HCT116 (cell line): Measurements from ENCODE around the gene FRMD3. TPM values are rescaled to one million over a fixed set of nuclear protein-coding genes. Genes with fewer than 3 reads are reported as not detected.

ENCODE experiments used
- ATAC-seq: fragments of 200-7000 bp; cut with Tn5 transposase; 2 replicates; pipeline ENCODE4 v1.9.1; 2020; ENCODE audit warnings: mild to moderate bottlenecking, moderate library complexity
- BruUV-seq: library from RNA; stranded (reverse); fragments of 400-500 nt; replicated peaks from 2 replicates; lab custom pipeline; 2021; lab: Mats Ljungman, UMichigan
- CTCF ChIA-PET: fragments of 300-600 bp; sonication (Branson Sonifier 250); formaldehyde crosslinking; loops from one replicate; lab custom pipeline; 2021; ENCODE audit warnings: antibody characterized with exemption; lab: Charles Lee
- POLR2A ChIA-PET: fragments of 300-600, 350-600 bp; sonication (Branson Sonifier 250); formaldehyde crosslinking; loops from one replicate; lab custom pipeline; 2021; ENCODE audit warnings: antibody characterized with exemption; lab: Charles Lee
- RAD21 ChIA-PET, 2 experiments: fragments of 300-600 bp; sonication (Branson Sonifier 250); formaldehyde crosslinking; loops; one replicate each; lab custom pipeline; 2023; ENCODE audit warnings: low total read pairs in 2 of 2; ENCODE audit not compliant: uncharacterized antibody in 2 of 2, unreplicated experiment in 2 of 2, low non-redundant PET in 1 of 2; lab: Charles Lee
- DNase-seq: peaks from one replicate; pipeline ENCODE4 v3.0.0-alpha.2; 2010; ENCODE audit warnings: low read depth, low spot score
- H2AFZ ChIP-seq: fragments of 200-600 bp; shearing (Covaris generic), sonication (generic); 2 replicates; pipeline ENCODE4 v1.6.1; 2017; ENCODE audit warnings: low read depth, mixed run types, mixed read lengths, antibody characterized with exemption, low read length; ENCODE audit not compliant: poor library complexity, severe bottlenecking
- H3K27ac ChIP-seq: 2 replicates; pipeline ENCODE4 v1.5.1; 2012; ENCODE audit warnings: low read depth, low read length
- H3K27me3 ChIP-seq: fragments of 200-600 bp; sonication (generic); 2 replicates; pipeline ENCODE4 v1.6.1; 2016; ENCODE audit warnings: mixed run types, low read length, mixed read lengths; ENCODE audit not compliant: insufficient read depth
- H3K36me3 ChIP-seq, 2 experiments: fragments of 200-500 bp in 1 of 2; fragments of 200-600 bp in 1 of 2; sonication (Bioruptor generic) in 1 of 2; sonication (generic) in 1 of 2; 2 replicates each; pipeline versions ENCODE4 v1.5.1 to v1.6.1; 2014 to 2016; ENCODE audit warnings: low read length in 2 of 2, inconsistent platforms in 1 of 2, mixed read lengths in 1 of 2, mixed run types in 1 of 2; ENCODE audit not compliant: insufficient read depth in 2 of 2, control insufficient read depth in 1 of 2
- H3K4me1 ChIP-seq, 2 experiments: fragments of 200-600 bp in 1 of 2; sonication (generic) in 1 of 2; 2 replicates each; pipeline versions ENCODE4 v1.5.1 to v1.6.1; 2012 to 2017; ENCODE audit warnings: low read length in 2 of 2, inconsistent platforms in 1 of 2, mild to moderate bottlenecking in 1 of 2, mixed read lengths in 1 of 2, mixed run types in 1 of 2, moderate library complexity in 1 of 2; ENCODE audit not compliant: insufficient read depth in 2 of 2, control insufficient read depth in 1 of 2
- H3K4me2 ChIP-seq: fragments of 200-600 bp; sonication (generic); 2 replicates; pipeline ENCODE4 v1.6.1; 2017; ENCODE audit warnings: mixed run types, low read length, mixed read lengths
- H3K4me3 ChIP-seq, 2 experiments: fragments of 200-600 bp in 1 of 2; sonication (generic) in 1 of 2; replicated peaks in 1 of 2; 2 replicates each; pipeline ENCODE4 v1.5.1; 2011 to 2016; ENCODE audit warnings: low read length in 2 of 2, control low read depth in 1 of 2, low read depth in 1 of 2, mild to moderate bottlenecking in 1 of 2, mixed read lengths in 1 of 2, mixed run types in 1 of 2
- H3K79me2 ChIP-seq: fragments of 200-600 bp; sonication (generic); 2 replicates; pipeline ENCODE4 v1.6.1; 2017; ENCODE audit warnings: mild to moderate bottlenecking, mixed run types, low read length, moderate library complexity, mixed read lengths; ENCODE audit not compliant: insufficient read depth
- H3K9ac ChIP-seq: fragments of 200-600 bp; sonication (generic); 2 replicates; pipeline ENCODE4 v1.6.1; 2016; ENCODE audit warnings: low read length, mixed read lengths
- H3K9me2 ChIP-seq: fragments of 200-600 bp; sonication (generic), shearing (Covaris generic); 2 replicates; pipeline ENCODE4 v1.6.1; 2017; ENCODE audit warnings: mixed run types, mild to moderate bottlenecking, moderate library complexity; ENCODE audit not compliant: insufficient read depth
- H3K9me3 ChIP-seq, 2 experiments: fragments of 200-500 bp in 1 of 2; fragments of 200-600 bp in 1 of 2; sonication (Bioruptor generic) in 1 of 2; sonication (generic) in 1 of 2; 2 replicates each; pipeline ENCODE4 v1.6.1; 2014 to 2017; ENCODE audit warnings: low read length in 2 of 2, mixed read lengths in 2 of 2, inconsistent platforms in 1 of 2, low read depth in 1 of 2, mild to moderate bottlenecking in 1 of 2, mixed run types in 1 of 2, moderate library complexity in 1 of 2; ENCODE audit not compliant: control insufficient read depth in 1 of 2, insufficient read depth in 1 of 2
- H4K20me1 ChIP-seq: fragments of 200-600 bp; sonication (generic), shearing (Covaris generic); 2 replicates; pipeline ENCODE4 v1.6.1; 2017; ENCODE audit warnings: mixed run types, mild to moderate bottlenecking, moderate library complexity; ENCODE audit not compliant: insufficient read depth
- ATF3 ChIP-seq: IDR thresholded peaks from 2 replicates; pipeline ENCODE4 v1.6.1; 2012
- CBX3 ChIP-seq: IDR thresholded peaks from 2 replicates; pipeline ENCODE4 v1.6.1; 2012; ENCODE audit warnings: low read depth
- CEBPB ChIP-seq: IDR thresholded peaks from 2 replicates; pipeline ENCODE4 v1.6.1; 2012; ENCODE audit warnings: low read depth
- CTCF ChIP-seq, 3 experiments: fragments of 200-600 bp in 1 of 3; sonication (generic) in 1 of 3; IDR thresholded peaks in 2 of 3; conservative IDR thresholded peaks in 1 of 3; 2 replicates each; pipeline ENCODE4 v1.5.1; 2012 to 2017; ENCODE audit warnings: low read depth in 2 of 3, low read length in 2 of 3, antibody characterized with exemption in 1 of 3, borderline replicate concordance in 1 of 3, control low read depth in 1 of 3, mild to moderate bottlenecking in 1 of 3, mixed read lengths in 1 of 3, mixed run types in 1 of 3, moderate library complexity in 1 of 3; ENCODE audit not compliant: insufficient read depth in 1 of 3
- EGR1 ChIP-seq: IDR thresholded peaks from 2 replicates; pipeline ENCODE4 v1.6.1; 2012; ENCODE audit warnings: low read depth
- ELF1 ChIP-seq: IDR thresholded peaks from 2 replicates; pipeline ENCODE4 v1.6.1; 2012; ENCODE audit warnings: low read depth, borderline replicate concordance
- EZH2 ChIP-seq: fragments of 200-600 bp; sonication (generic); IDR thresholded peaks from 2 replicates; pipeline ENCODE4 v1.6.1; 2017; ENCODE audit warnings: antibody characterized with exemption, mixed run types
- EZH2phosphoT487 ChIP-seq: fragments of 200-600 bp; IDR thresholded peaks from 2 replicates; pipeline ENCODE4 v1.6.1; 2018; ENCODE audit warnings: antibody characterized with exemption, borderline replicate concordance
- FOSL1 ChIP-seq: IDR thresholded peaks from 2 replicates; pipeline ENCODE4 v1.6.1; 2012; ENCODE audit warnings: low read depth
- JUND ChIP-seq: IDR thresholded peaks from 2 replicates; pipeline ENCODE4 v1.6.1; 2012
- POLR2A ChIP-seq: IDR thresholded peaks from 2 replicates; pipeline ENCODE4 v1.7.0; 2011; ENCODE audit warnings: borderline replicate concordance; ENCODE audit not compliant: insufficient read depth, insufficient read length; ENCODE audit errors: extremely low read depth
- POLR2AphosphoS5 ChIP-seq: IDR thresholded peaks from 2 replicates; pipeline ENCODE4 v1.6.1; 2011; ENCODE audit warnings: mild to moderate bottlenecking, low read depth, low read length, moderate library complexity
- RAD21 ChIP-seq: IDR thresholded peaks from 2 replicates; pipeline ENCODE4 v1.6.1; 2012; ENCODE audit warnings: low read depth, mild to moderate bottlenecking
- SIN3A ChIP-seq: IDR thresholded peaks from 2 replicates; pipeline ENCODE4 v1.6.1; 2012; ENCODE audit warnings: low read depth
- SP1 ChIP-seq: IDR thresholded peaks from 2 replicates; pipeline ENCODE4 v1.6.1; 2012; ENCODE audit warnings: low read depth
- SRF ChIP-seq: IDR thresholded peaks from 2 replicates; pipeline ENCODE4 v1.6.1; 2012; ENCODE audit warnings: low read depth
- TCF7L2 ChIP-seq: IDR thresholded peaks from 2 replicates; pipeline ENCODE4 v1.7.0; 2011; ENCODE audit warnings: borderline replicate concordance, inconsistent platforms; ENCODE audit not compliant: insufficient read depth, insufficient read length; ENCODE audit errors: extremely low read depth
- YY1 ChIP-seq: IDR thresholded peaks from 2 replicates; pipeline ENCODE4 v1.6.1; 2011; ENCODE audit warnings: low read length, low read depth, moderate library complexity, mild to moderate bottlenecking; ENCODE audit not compliant: insufficient replicate concordance; ENCODE audit errors: extremely low read depth
- ZNF274 ChIP-seq: fragments of 200-500 bp; sonication (Bioruptor generic); IDR thresholded peaks from 2 replicates; pipeline ENCODE4 v1.6.1; 2014; ENCODE audit warnings: mild to moderate bottlenecking, low read depth, low read length, inconsistent platforms
- intact Hi-C: fragments of 100-400 bp; cut with micrococcal nuclease; formaldehyde crosslinking; loops from 2 replicates; pipeline ENCODE4 v1.10.0; 2022
- total RNA-seq: library from RNA; stranded (reverse); gene quantifications from one replicate; pipeline ENCODE4 v1.2.1, GENCODE V29; 2021; ENCODE audit not compliant: unreplicated experiment

FRMD3 gene
- total RNA-seq, 1 experiment from 2014 or later, result 0.89 TPM

- no peak for DNase-seq
- no peak overlapping the region for H2AFZ ChIP-seq
- intact Hi-C loops, result no loop called here
- TF ChIP-seq CBX3 (no peak), YY1 (no peak)
- H3K9me3 ChIP-seq, result no peaks in the 10 kb centered on the region
- no peaks in the 10 kb centered on the region for H4K20me1 ChIP-seq
- H3K4me2 ChIP-seq, result no peak overlapping the region
- CTCF ChIA-PET, result no interaction called here
- ATAC-seq, result no peak
- H3K27me3 ChIP-seq, result no peaks in the 10 kb centered on the region
- H3K79me2 ChIP-seq, result no peaks in the 10 kb centered on the region
- H3K4me1 ChIP-seq, result peaks cover 0 to 5% of the 10 kb centered on the region in 2 experiments; a peak in 1 of 4 replicates
- H3K4me3 ChIP-seq, result no peak overlapping the region
- H3K36me3 ChIP-seq, result no peaks in the 10 kb centered on the region
- no TSS peak for BruUV-seq
- H3K9ac ChIP-seq, result no peak overlapping the region
- RAD21 ChIA-PET, result no interaction called here
- no peaks in the 10 kb centered on the region for H3K9me2 ChIP-seq
- POLR2A ChIA-PET, result no interaction called here
- no peak overlapping the region for H3K27ac ChIP-seq
These were observed 61.1 kb downstream of the FRMD3 start for GRCh38 chr9:83477120-83477519.

- no peak for ATAC-seq
- TF ChIP-seq FOSL1 (no peak), CEBPB (no peak), JUND (no peak), CTCF (IDR thresholded peaks at IDR 0.05 in 2 of 3, conservative IDR thresholded peaks at IDR 0.05 in 1 of 3; ENCODE audit: borderline replicate concordance in 1 of 3, insufficient read depth in 1 of 3, low read depth in 2 of 3, low read length in 2 of 3) (no peak), EGR1 (no peak), CBX3 (no peak), RAD21 (no peak), POLR2AphosphoS5 (no peak), YY1 (no peak), EZH2 (no peak), ZNF274 (no peak), EZH2phosphoT487 (no peak), ELF1 (no peak), SIN3A (no peak), POLR2A (no peak), SP1 (no peak), SRF (no peak), TCF7L2 (no peak), ATF3 (no peak)
- no TSS peak for BruUV-seq
- ChIA-PET CTCF (no interaction called here), RAD21 (no interaction called here), POLR2A (no interaction called here)
- Histone ChIP-seq H3K4me3 (no peak overlapping the region), H3K9me3 (no peaks in the 10 kb centered on the region), H3K79me2 (no peaks in the 10 kb centered on the region), H3K4me1 (peaks cover 0 to 8% of the 10 kb centered on the region in 2 experiments; a peak in 1 of 4 replicates), H3K9ac (no peak overlapping the region), H4K20me1 (no peaks in the 10 kb centered on the region), H3K4me2 (no peak overlapping the region), H3K27ac (no peak overlapping the region), H3K27me3 (no peaks in the 10 kb centered on the region), H3K36me3 (no peaks in the 10 kb centered on the region), H3K9me2 (no peaks in the 10 kb centered on the region), H2AFZ (no peak overlapping the region)
- no peak for DNase-seq
- intact Hi-C loops, result no loop called here
These were observed 61.7 kb downstream of the FRMD3 start for GRCh38 chr9:83476513-83476912.
